ENCODE measurements around the gene NFKBIL1.
A peak's percentile ranks its signal among the peaks of the same experiment; 100 is the strongest.
"Not testable (repeated sequence)": the region's sequence is repeated elsewhere in the genome, so short reads cannot be mapped to it uniquely, and the experiment has no call there.

Gene NFKBIL1

GRCh38 chr6:31582230-31582643 lies 34.8 kb downstream of the NFKBIL1 start, which contains the start of gene LTB:
LTB (minus strand) TSS chr6:31582424; CDS start chr6:31582417, 7 bp downstream.
- no peak for TF ChIP-seq CTCF (conservative IDR thresholded peaks at IDR 0.05; ENCODE audit: low read depth, low read length)
- H3K4me3 ChIP-seq (ENCODE audit: low read depth, low read length): peak within 1 kb of the TSS; percentile 86
- DNase-seq (ENCODE audit: low read depth): no peak

- no peak for DNase-seq (ENCODE audit: low read depth)
- H3K4me3 ChIP-seq (ENCODE audit: low read depth, low read length): no peak overlapping the region
- TF ChIP-seq CTCF (conservative IDR thresholded peaks at IDR 0.05; ENCODE audit: low read depth, low read length): peak; percentile 40
These were observed 38.1 kb downstream of the NFKBIL1 start for GRCh38 chr6:31585491-31585890.

- no peak within 1 kb of the TSS for H3K4me3 ChIP-seq (ENCODE audit: low read depth, low read length)
- no peak for TF ChIP-seq CTCF (conservative IDR thresholded peaks at IDR 0.05; ENCODE audit: low read depth, low read length)
- no peak for DNase-seq (ENCODE audit: low read depth)
These were observed 38.6 kb downstream of the NFKBIL1 start, which contains the start of gene LST1 for GRCh38 chr6:31586008-31586407. LST1 (plus strand) TSS chr6:31586277; CDS start chr6:31587300, 1,023 bp downstream.

- H3K4me3 ChIP-seq (ENCODE audit: low read depth, low read length): no peak overlapping the region
- no peak for DNase-seq (ENCODE audit: low read depth)
- no peak for TF ChIP-seq CTCF (conservative IDR thresholded peaks at IDR 0.05; ENCODE audit: low read depth, low read length)
These were observed 39.3 kb downstream of the NFKBIL1 start for GRCh38 chr6:31586599-31587281.

- TF ChIP-seq CTCF (conservative IDR thresholded peaks at IDR 0.05; ENCODE audit: low read depth, low read length): no peak
- H3K4me3 ChIP-seq (ENCODE audit: low read depth, low read length): no peak overlapping the region
- no peak for DNase-seq (ENCODE audit: low read depth)
These were observed 40.7 kb downstream of the NFKBIL1 start for GRCh38 chr6:31587791-31588777.

GRCh38 chr6:31588871-31589650 lies 41.7 kb downstream of the NFKBIL1 start:
- no peak for DNase-seq (ENCODE audit: low read depth)
- TF ChIP-seq CTCF (conservative IDR thresholded peaks at IDR 0.05; ENCODE audit: low read depth, low read length): no peak
- H3K4me3 ChIP-seq (ENCODE audit: low read depth, low read length): no peak overlapping the region

- not testable (repeated sequence) for H3K4me3 ChIP-seq (ENCODE audit: low read depth, low read length); DNase-seq (ENCODE audit: low read depth)
These were observed 43.3 kb downstream of the NFKBIL1 start for GRCh38 chr6:31590691-31591090.
